Peyer's patch (tissue), 4 donors: Measurements from ENCODE around the gene DMBT1.

Experiments
- CTCF ChIP-seq, 6 experiments: fragments of 450-650 bp in 4 of 6; fragments of 200-600 bp in 2 of 6; sonication (generic) in 1 of 6; IDR thresholded peaks; one replicate each; pipeline ENCODE4 v1.5.1; 2017 to 2019; ENCODE audit warnings: antibody characterized with exemption in 6 of 6, mild to moderate bottlenecking in 3 of 6, moderate library complexity in 1 of 6
- POLR2A ChIP-seq, 2 donors: fragments of 450-650 bp; IDR thresholded peaks; one replicate each; pipeline ENCODE4 v1.5.1; 2017; ENCODE audit warnings: antibody characterized with exemption in 2 of 2, mild to moderate bottlenecking in 2 of 2, moderate library complexity in 2 of 2

- no peak for TF ChIP-seq POLR2A (IDR thresholded peaks at IDR 0.05)
- TF ChIP-seq CTCF (IDR thresholded peaks at IDR 0.05): no peak
Observed at GRCh38 chr10:122546242-122546641, 14.3 kb upstream of the DMBT1 start.
